ENCODE results near the gene TSEN34.

Gene TSEN34

DNA sequence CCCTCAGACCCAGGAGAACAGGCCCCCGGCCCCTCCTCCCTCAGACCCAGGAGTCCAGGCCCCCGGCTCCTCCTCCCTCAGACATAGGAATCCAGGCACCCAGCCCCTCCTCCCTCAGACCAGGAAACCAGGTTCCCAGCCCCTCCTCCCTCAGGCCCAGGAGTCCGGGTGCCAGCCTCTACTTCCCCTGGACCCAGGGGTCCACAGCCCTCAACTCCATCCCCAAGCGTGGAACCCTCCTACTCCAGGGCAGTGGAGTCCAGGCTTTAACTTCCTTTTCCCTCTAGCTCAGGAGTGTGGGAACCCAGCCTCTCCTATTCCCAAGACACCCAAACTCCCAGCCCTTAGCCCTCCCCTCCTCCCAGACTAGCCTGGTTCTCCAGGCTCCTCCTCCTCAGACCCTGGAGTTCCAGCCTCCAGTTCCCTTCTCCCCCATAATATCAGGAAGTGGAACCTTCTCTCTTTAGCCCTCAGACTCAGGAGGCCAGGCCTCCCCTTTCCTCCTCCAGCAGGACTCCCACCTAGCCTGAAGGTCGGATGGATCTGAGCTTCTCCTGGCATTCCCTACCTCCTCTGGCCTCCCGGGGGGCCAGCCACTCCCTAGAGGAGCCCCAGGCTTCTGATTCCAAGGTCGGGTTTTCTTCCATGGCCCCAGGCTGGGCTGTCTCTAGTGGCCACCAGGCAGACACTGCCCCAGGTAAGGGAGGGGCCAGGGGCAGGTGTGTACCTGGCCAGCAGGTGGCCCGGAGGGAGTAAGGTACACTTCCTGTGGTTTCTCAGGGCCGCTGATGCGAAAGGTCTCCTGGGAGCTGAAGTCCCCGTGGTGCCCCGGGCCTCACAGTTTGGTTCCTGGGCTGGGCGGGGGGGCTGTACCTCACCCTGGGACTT, 18.4 kb upstream of the TSEN34 start, which contains the start of gene TMC4:
Gene TMC4 (minus strand): TSS at position 690 of the 888 bp plus-strand sequence. CDS start 43 bp downstream, at position 647.
- Mint-ChIP-seq H3K36me3 (ENCODE audit: low read depth) (peaks cover 3% of the 10 kb centered on the region), H3K4me1 (peaks cover 5% of the 10 kb centered on the region), H3K27me3 (ENCODE audit: low read depth) (no peaks in the 10 kb centered on the region), H3K27ac (peak within 1 kb of the TSS in 2 of 3 experiments; percentile 20 to 80), H3K9me3 (no peaks in the 10 kb centered on the region), H3K4me3 (peak within 1 kb of the TSS; percentile 73 to 78 (median 76))
- TF ChIP-seq, protein P1, sequence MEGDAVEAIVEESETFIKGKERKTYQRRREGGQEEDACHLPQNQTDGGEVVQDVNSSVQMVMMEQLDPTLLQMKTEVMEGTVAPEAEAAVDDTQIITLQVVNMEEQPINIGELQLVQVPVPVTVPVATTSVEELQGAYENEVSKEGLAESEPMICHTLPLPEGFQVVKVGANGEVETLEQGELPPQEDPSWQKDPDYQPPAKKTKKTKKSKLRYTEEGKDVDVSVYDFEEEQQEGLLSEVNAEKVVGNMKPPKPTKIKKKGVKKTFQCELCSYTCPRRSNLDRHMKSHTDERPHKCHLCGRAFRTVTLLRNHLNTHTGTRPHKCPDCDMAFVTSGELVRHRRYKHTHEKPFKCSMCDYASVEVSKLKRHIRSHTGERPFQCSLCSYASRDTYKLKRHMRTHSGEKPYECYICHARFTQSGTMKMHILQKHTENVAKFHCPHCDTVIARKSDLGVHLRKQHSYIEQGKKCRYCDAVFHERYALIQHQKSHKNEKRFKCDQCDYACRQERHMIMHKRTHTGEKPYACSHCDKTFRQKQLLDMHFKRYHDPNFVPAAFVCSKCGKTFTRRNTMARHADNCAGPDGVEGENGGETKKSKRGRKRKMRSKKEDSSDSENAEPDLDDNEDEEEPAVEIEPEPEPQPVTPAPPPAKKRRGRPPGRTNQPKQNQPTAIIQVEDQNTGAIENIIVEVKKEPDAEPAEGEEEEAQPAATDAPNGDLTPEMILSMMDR (IDR thresholded peaks at IDR 0.05; ENCODE audit: unreplicated experiment in 3 of 3), result peak in 1 of 3 experiments; percentile 42

DNA sequence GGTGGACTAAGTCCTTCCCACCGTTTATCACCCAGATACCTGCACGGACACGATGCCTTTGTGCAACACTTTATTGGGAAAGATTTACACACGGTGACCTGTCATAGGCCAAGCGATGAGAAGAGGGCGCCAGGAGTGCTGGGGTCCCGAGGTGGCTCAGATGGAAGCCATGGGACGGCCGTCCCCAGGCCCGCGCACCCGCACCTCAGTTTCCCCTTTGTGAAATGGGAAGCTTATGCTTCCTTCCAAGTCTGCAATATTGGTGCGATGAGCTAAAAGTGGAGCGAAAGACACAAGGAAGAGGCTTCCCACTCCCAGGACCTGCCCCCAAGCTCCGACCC, 17.8 kb upstream of the TSEN34 start:
- no peak overlapping the region for H3K27ac Mint-ChIP-seq

DNA sequence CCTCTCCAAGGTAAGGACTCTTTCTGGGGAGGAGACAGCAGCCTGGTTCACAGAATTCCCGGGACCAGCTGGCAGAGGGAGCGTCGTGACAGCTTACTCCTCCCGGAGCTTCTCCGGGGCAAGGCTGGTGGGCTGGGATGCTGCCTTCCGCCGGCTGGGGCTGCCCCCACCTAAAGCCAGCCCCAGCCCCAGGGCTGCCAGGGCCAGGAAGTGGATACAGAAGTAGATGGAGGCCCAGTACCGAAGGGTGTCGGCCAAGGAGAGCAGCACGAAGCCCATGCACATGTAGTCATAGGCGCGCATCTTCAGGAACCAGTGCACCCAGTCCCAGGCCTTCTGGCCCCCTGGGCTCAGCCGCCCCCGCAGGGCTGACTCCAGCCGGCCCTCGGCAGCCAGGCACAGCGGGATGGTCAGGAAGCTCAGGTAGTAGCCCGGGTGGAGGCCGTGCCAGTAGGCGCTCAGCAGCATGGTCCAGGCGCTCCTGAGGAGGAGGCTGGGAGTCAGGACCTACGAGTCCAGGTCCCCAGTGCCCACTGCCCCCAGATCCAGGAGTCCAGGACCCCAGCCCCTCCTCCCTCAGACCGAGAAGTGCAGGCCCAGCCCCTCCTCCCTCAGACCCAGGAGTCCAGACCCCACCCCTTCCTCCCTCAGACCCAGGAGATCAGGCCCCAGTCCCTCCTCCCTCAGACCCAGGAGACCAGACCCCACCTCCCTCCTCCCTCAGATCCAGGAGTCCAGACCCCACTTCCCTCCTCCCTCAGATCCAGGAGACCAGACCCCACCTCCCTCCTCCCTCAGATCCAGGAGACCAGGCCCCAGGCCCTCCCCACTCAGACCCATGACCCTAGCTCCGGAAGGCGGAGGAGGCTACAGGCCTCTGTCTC, 16.9 kb upstream of the TSEN34 start:
- no peaks in the 10 kb centered on the region for H3K27me3 Mint-ChIP-seq (ENCODE audit: low read depth)
- TF ChIP-seq, protein P1 (IDR thresholded peaks at IDR 0.05; ENCODE audit: unreplicated experiment in 3 of 3), result no peak
- H3K4me3 Mint-ChIP-seq, result peak overlapping the region in 1 of 3 experiments; percentile 11
- H3K27ac Mint-ChIP-seq, result peak overlapping the region in 1 of 3 experiments; percentile 48
- H3K9me3 Mint-ChIP-seq, result no peaks in the 10 kb centered on the region
- H3K36me3 Mint-ChIP-seq (ENCODE audit: low read depth), result peaks cover 8% of the 10 kb centered on the region
- peaks cover 5% of the 10 kb centered on the region for H3K4me1 Mint-ChIP-seq

More for the DNA sequence above, 17.8 kb upstream of the TSEN34 start:
- H3K4me1 Mint-ChIP-seq, result peaks cover 5% of the 10 kb centered on the region
- H3K9me3 Mint-ChIP-seq, result no peaks in the 10 kb centered on the region
- H3K36me3 Mint-ChIP-seq (ENCODE audit: low read depth), result peaks cover 7% of the 10 kb centered on the region
- no peaks in the 10 kb centered on the region for H3K27me3 Mint-ChIP-seq (ENCODE audit: low read depth)
- H3K4me3 Mint-ChIP-seq, result peak overlapping the region in 1 of 3 experiments; percentile 78
- TF ChIP-seq, protein P1 (IDR thresholded peaks at IDR 0.05; ENCODE audit: unreplicated experiment in 3 of 3), result no peak

DNA sequence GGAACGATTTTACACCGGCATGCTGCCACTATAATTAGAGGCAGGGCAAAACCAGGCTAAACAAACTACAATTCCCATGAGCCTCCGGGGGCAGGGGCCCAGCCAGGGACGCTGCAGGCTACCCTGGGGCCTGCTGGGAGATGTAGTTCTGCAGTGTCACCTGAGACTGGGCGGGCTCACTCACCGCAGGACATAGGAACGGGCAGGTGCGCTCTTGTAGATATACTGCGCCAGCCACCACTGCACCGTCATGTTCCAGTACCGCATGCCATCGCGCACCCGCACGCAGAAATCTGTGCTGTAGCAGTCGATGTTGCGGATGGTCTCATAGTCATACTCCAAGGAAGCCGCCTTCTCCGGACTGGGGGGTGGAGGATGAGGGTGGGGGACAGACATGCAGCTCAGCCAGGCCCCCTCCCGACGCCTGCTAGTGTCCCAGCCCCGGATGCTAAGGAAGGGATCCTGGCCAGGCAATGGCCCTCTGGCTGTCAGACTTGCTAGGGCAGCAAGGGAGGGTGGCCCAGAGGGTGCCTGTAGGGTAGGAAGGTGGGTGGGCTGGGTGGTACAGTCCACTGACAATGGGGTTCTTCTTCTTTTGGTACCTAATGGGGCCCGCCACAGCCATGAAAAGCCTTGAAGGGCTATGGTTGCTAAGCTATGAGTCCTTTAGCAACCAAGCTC, 12.4 kb upstream of the TSEN34 start:
- Mint-ChIP-seq H3K36me3 (ENCODE audit: low read depth) (peaks cover 21% of the 10 kb centered on the region), H3K9me3 (no peaks in the 10 kb centered on the region), H3K4me3 (no peak overlapping the region), H3K27me3 (ENCODE audit: low read depth) (no peaks in the 10 kb centered on the region), H3K4me1 (peaks cover 10% of the 10 kb centered on the region), H3K27ac (peak overlapping the region in 1 of 3 experiments; percentile 39)
- TF ChIP-seq, protein P1 (IDR thresholded peaks at IDR 0.05; ENCODE audit: unreplicated experiment in 3 of 3), result no peak

DNA sequence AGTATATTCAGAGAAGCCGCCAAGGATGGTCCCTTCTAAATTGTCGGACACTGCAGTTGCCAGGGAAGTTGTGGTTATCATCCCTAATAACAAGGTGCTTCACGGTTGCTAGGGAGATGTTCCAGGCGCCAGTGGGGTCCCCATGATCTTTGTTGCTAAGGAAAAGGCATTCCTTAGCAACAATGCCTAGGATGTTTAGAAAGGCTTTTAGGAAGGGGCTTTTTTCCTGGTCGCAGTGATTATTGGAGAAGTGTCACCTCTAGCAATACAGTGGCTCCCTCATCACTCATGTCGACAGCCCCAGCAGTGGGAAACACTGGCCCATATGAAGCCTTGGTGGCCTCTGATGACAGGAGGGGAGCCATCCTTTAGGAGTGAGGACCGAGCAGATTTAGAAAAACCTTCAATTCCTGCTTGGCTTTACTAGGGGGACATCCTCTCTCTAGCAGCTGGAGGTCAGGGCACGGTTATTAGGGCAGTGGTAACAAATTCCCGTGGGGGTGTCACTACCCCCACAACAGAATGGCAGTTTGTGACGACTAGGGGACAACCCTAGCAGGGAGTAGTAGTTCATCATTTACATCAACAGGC, 11.8 kb upstream of the TSEN34 start:
- H3K36me3 Mint-ChIP-seq (ENCODE audit: low read depth), result peaks cover 27% of the 10 kb centered on the region
- H3K4me1 Mint-ChIP-seq, result peaks cover 10% of the 10 kb centered on the region
- H3K27ac Mint-ChIP-seq, result peak overlapping the region in 2 of 3 experiments; percentile 42 to 65
- TF ChIP-seq, protein P1 (IDR thresholded peaks at IDR 0.05; ENCODE audit: unreplicated experiment in 3 of 3), result no peak
- H3K27me3 Mint-ChIP-seq (ENCODE audit: low read depth), result no peaks in the 10 kb centered on the region
- H3K4me3 Mint-ChIP-seq, result no peak overlapping the region
- H3K9me3 Mint-ChIP-seq, result no peaks in the 10 kb centered on the region

Measured in nephron (organoid).